Gastroesophageal sphincter (tissue), 4 donors: ENCODE results near the gene HAUS3. TPM values are rescaled to one million over a fixed set of nuclear protein-coding genes. Genes with fewer than 3 reads are reported as not detected.
A peak's percentile ranks its signal among the peaks of the same experiment; 100 is the strongest.

Source experiments
- ATAC-seq: fragments of 150-250 bp; one replicate; pipeline ENCODE4 v1.9.1; 2016; ENCODE audit warnings: mild to moderate bottlenecking, moderate library complexity
- H3K27ac ChIP-seq, 4 donors: fragments of 200-600 bp; sonication (generic) in 3 of 4; 1 replicate in 3 of 4; 2 replicates in 1 of 4; pipeline ENCODE4 v1.5.1; 2016 to 2019
- H3K27me3 ChIP-seq: fragments of 200-600 bp; sonication (generic); one replicate; pipeline ENCODE4 v1.5.1; 2019
- H3K36me3 ChIP-seq, 2 donors: fragments of 200-600 bp; sonication (generic); one replicate each; pipeline ENCODE4 v1.5.1; 2019; ENCODE audit warnings: control low read depth in 1 of 2
- H3K4me1 ChIP-seq, 3 donors: fragments of 200-600 bp; sonication (generic); 1 replicate in 2 of 3; 2 replicates in 1 of 3; pipeline ENCODE4 v1.5.1; 2016 to 2019; ENCODE audit warnings: control low read depth in 2 of 3
- H3K4me3 ChIP-seq, 2 donors: fragments of 200-600 bp; sonication (generic); one replicate each; pipeline ENCODE4 v1.5.1; 2019; ENCODE audit warnings: mild to moderate bottlenecking in 1 of 2, moderate library complexity in 1 of 2
- H3K9me3 ChIP-seq, 3 donors: fragments of 200-600 bp; sonication (generic); one replicate each; pipeline ENCODE4 v1.5.1; 2017 to 2019; ENCODE audit warnings: control low read depth in 2 of 3
- CTCF ChIP-seq, 4 experiments: fragments of 200-600 bp in 2 of 4; fragments of 450-650 bp in 2 of 4; sonication (generic) in 1 of 4; IDR thresholded peaks; one replicate each; pipeline ENCODE4 v1.5.1; 2017 to 2019; ENCODE audit warnings: antibody characterized with exemption in 4 of 4, mild to moderate bottlenecking in 2 of 4, moderate library complexity in 2 of 4
- EP300 ChIP-seq: sonication (generic); formaldehyde crosslinking; IDR thresholded peaks from one replicate; pipeline ENCODE4 v1.6.1; 2017; ENCODE audit warnings: antibody characterized with exemption, mild to moderate bottlenecking
- POLR2A ChIP-seq, 2 donors: fragments of 450-650 bp; IDR thresholded peaks; one replicate each; pipeline ENCODE4 v1.6.1; 2017; ENCODE audit warnings: antibody characterized with exemption in 2 of 2, mild to moderate bottlenecking in 2 of 2, moderate library complexity in 1 of 2
- POLR2AphosphoS5 ChIP-seq: sonication (generic); formaldehyde crosslinking; IDR thresholded peaks from one replicate; pipeline ENCODE4 v1.6.1; 2017; ENCODE audit warnings: antibody characterized with exemption
- WGBS, 2 donors: methylation state at CpG; one replicate each; pipeline ENCODE4 v1.1.5; 2018; ENCODE audit warnings: low coverage in 1 of 2; 5-methylcytosine and 5-hydroxymethylcytosine counted together
- total RNA-seq, 4 donors: library from RNA; depleted of rRNA; stranded (reverse); fragments of >200 nt; gene quantifications; one replicate each; pipeline ENCODE4 v1.1.0, GENCODE V29; 2016

The HAUS3 gene
- total RNA-seq, 4 donors from 2014 or later = 10.0 to 16.3 (median 12.7) TPM

GRCh38 chr4:2247128-2248043 is 5.5 kb upstream of the HAUS3 start:
- Histone ChIP-seq H3K27me3 (no peaks in the 10 kb centered on the region), H3K4me3 (no peak overlapping the region), H3K36me3 (peaks cover 0 to 72% of the 10 kb centered on the region in 2 donors), H3K9me3 (no peaks in the 10 kb centered on the region), H3K27ac (no peak overlapping the region), H3K4me1 (peaks cover 0 to 35% (median 0%) of the 10 kb centered on the region in 3 donors)
- no peak for TF ChIP-seq CTCF (IDR thresholded peaks at IDR 0.05)
- no peak for TF ChIP-seq POLR2A (IDR thresholded peaks at IDR 0.05)
- TF ChIP-seq EP300 = no peak
- TF ChIP-seq POLR2AphosphoS5 = no peak
- 100% methylated on average over 1 of the region's 42 CpGs; no CpG with 5 or more reads in 1 of the 2 donors for WGBS, 2 donors
- ATAC-seq = no peak

- Histone ChIP-seq H3K36me3 (peaks cover 0 to 64% of the 10 kb centered on the region in 2 donors), H3K9me3 (no peaks in the 10 kb centered on the region), H3K4me3 (no peak overlapping the region), H3K27me3 (no peaks in the 10 kb centered on the region), H3K27ac (peak overlapping the region in 1 of 4 donors; percentile 64), H3K4me1 (peaks cover 0 to 38% (median 0%) of the 10 kb centered on the region in 3 donors)
- TF ChIP-seq POLR2AphosphoS5 = no peak
- TF ChIP-seq POLR2A (IDR thresholded peaks at IDR 0.05) = no peak
- no peak for TF ChIP-seq CTCF (IDR thresholded peaks at IDR 0.05)
- no peak for TF ChIP-seq EP300
- no peak for ATAC-seq
- no CpG with 5 or more reads among the region's 19 CpGs for WGBS, 2 donors
Observed at GRCh38 chr4:2246384-2247127, 4.6 kb upstream of the HAUS3 start.

- Histone ChIP-seq H3K27me3 (no peaks in the 10 kb centered on the region), H3K27ac (peak overlapping the region in 3 of 4 donors; percentile 2 to 64 (median 42)), H3K4me3 (no peak overlapping the region), H3K36me3 (peaks cover 0 to 56% of the 10 kb centered on the region in 2 donors), H3K4me1 (peaks cover under 1 to 44% (median under 1%) of the 10 kb centered on the region in 3 donors), H3K9me3 (no peaks in the 10 kb centered on the region)
- TF ChIP-seq POLR2AphosphoS5 (no peak), EP300 (no peak), POLR2A (IDR thresholded peaks at IDR 0.05) (no peak), CTCF (IDR thresholded peaks at IDR 0.05) (no peak)
- 55 to 78% methylated on average over 3 to 6 of the region's 7 CpGs for WGBS, 2 donors
- ATAC-seq = no peak
Observed at GRCh38 chr4:2245787-2246275, 3.9 kb upstream of the HAUS3 start.

GRCh38 chr4:2245057-2245786 is 3.3 kb upstream of the HAUS3 start:
- ATAC-seq = no peak

More at GRCh38 chr4:2245057-2245786, 3.3 kb upstream of the HAUS3 start:
- WGBS, 2 donors = 57 to 63% methylated on average over 6 to 7 of the region's 7 CpGs
- Histone ChIP-seq H3K27ac (peak overlapping the region in 3 of 4 donors; percentile 2 to 64 (median 42)), H3K4me3 (no peak overlapping the region), H3K4me1 (peaks cover 5 to 50% (median 6%) of the 10 kb centered on the region in 3 donors), H3K27me3 (no peaks in the 10 kb centered on the region), H3K9me3 (no peaks in the 10 kb centered on the region), H3K36me3 (peaks cover 0 to 50% of the 10 kb centered on the region in 2 donors)
- no peak for TF ChIP-seq EP300
- no peak for TF ChIP-seq CTCF (IDR thresholded peaks at IDR 0.05)
- no peak for TF ChIP-seq POLR2AphosphoS5
- no peak for TF ChIP-seq POLR2A (IDR thresholded peaks at IDR 0.05)
